Right lobe of liver (tissue), 6 donors: ENCODE data around the gene LY86. TPM values are rescaled to one million over a fixed set of nuclear protein-coding genes. Genes with fewer than 3 reads are reported as not detected.

Experiments
- ATAC-seq, 4 donors: fragments of 200-7000 bp; cut with Tn5 transposase; one replicate each; pipeline ENCODE4 v1.9.1; 2020; ENCODE audit warnings: mild to moderate bottlenecking in 4 of 4, moderate library complexity in 4 of 4
- DNase-seq, 3 donors: peaks; one replicate each; pipeline ENCODE4 v3.0.0-alpha.2; 2020
- H3K27ac ChIP-seq, 3 donors: fragments of 200-600 bp; one replicate each; pipeline ENCODE4 v1.8.0; 2022
- H3K27me3 ChIP-seq, 2 donors: fragments of 200-600 bp; one replicate each; pipeline ENCODE4 v1.8.0; 2022
- H3K36me3 ChIP-seq, 4 donors: fragments of 200-600 bp; sonication (generic) in 1 of 4; one replicate each; pipeline versions ENCODE4 v1.5.1 to v1.8.0; 2017 to 2022; ENCODE audit warnings: control low read depth in 1 of 4
- H3K4me1 ChIP-seq, 4 donors: fragments of 200-600 bp; sonication (generic) in 1 of 4; one replicate each; pipeline versions ENCODE4 v1.5.1 to v1.8.0; 2017 to 2022; ENCODE audit warnings: control low read depth in 1 of 4
- H3K4me3 ChIP-seq, 3 donors: fragments of 200-600 bp; one replicate each; pipeline ENCODE4 v1.8.0; 2022
- H3K9me3 ChIP-seq, 4 donors: fragments of 200-600 bp; sonication (generic) in 1 of 4; one replicate each; pipeline versions ENCODE4 v1.5.1 to v1.8.0; 2017 to 2022; ENCODE audit warnings: control low read depth in 1 of 4
- POLR2A ChIP-seq: fragments of 450-650 bp; IDR thresholded peaks from one replicate; pipeline ENCODE4 v1.6.1; 2017; ENCODE audit warnings: antibody characterized with exemption, mild to moderate bottlenecking
- WGBS: methylation state at CpG from one replicate; pipeline ENCODE4 v1.1.6; 2018; ENCODE audit warnings: low coverage, low lambda C conversion rate; ENCODE audit not compliant: insufficient coverage; ENCODE audit errors: missing lambda C conversion rate; 5-methylcytosine and 5-hydroxymethylcytosine counted together
- intact Hi-C, 2 donors: fragments of 100-400 bp; cut with DNase I; formaldehyde crosslinking; loops; one replicate each; pipeline versions ENCODE4 v1.11.2 to v1.14.1; 2022
- total RNA-seq, 6 experiments: library from RNA; depleted of rRNA in 2 of 6; stranded (reverse); fragments of >200 nt in 2 of 6; fragmentation: NEBNext Ultra II Directional in 3 of 6; extraction: Animal tissue kit (Norgen Biotek cat#: 25700) in 3 of 6; gene quantifications; one replicate each; pipeline versions ENCODE4 v1.1.0 to v1.2.4, GENCODE V29; 2016 to 2023
- TF ChIP-seq, protein P1 (sequence below), 4 donors: fragments of 200-600 bp in 3 of 4; fragments of 450-650 bp in 1 of 4; IDR thresholded peaks; one replicate each; pipeline versions ENCODE4 v1.5.1 to v1.8.0; 2016 to 2022; ENCODE audit warnings: antibody characterized with exemption in 4 of 4, mild to moderate bottlenecking in 2 of 4
- donor health status: DM: no; HTN: yes; CAD: no.
- donor health status: DM: no; HTN: no; CAD: no.
- donor health status: DM: no; HTN: no; CAD: no.
- donor health status: DM: no; HTN: yes; CAD: no.
- donor health status: DM: no; HTN: yes; CAD: no.

Gene LY86
- total RNA-seq, 6 experiments from 2014 or later, result 1.2 to 4.3 (median 2.4) TPM

- no peaks in the 10 kb centered on the region for H3K4me1 ChIP-seq
- no peak overlapping the region for H3K4me3 ChIP-seq
- no peaks in the 10 kb centered on the region for H3K9me3 ChIP-seq
- 74% methylated on average over 11 of the region's 16 CpGs for WGBS
- TF ChIP-seq, protein P1, sequence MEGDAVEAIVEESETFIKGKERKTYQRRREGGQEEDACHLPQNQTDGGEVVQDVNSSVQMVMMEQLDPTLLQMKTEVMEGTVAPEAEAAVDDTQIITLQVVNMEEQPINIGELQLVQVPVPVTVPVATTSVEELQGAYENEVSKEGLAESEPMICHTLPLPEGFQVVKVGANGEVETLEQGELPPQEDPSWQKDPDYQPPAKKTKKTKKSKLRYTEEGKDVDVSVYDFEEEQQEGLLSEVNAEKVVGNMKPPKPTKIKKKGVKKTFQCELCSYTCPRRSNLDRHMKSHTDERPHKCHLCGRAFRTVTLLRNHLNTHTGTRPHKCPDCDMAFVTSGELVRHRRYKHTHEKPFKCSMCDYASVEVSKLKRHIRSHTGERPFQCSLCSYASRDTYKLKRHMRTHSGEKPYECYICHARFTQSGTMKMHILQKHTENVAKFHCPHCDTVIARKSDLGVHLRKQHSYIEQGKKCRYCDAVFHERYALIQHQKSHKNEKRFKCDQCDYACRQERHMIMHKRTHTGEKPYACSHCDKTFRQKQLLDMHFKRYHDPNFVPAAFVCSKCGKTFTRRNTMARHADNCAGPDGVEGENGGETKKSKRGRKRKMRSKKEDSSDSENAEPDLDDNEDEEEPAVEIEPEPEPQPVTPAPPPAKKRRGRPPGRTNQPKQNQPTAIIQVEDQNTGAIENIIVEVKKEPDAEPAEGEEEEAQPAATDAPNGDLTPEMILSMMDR (IDR thresholded peaks at IDR 0.05), result no peak
- no peak for TF ChIP-seq POLR2A
- peak; percentile 68 to 74 (median 72) for ATAC-seq
- no peaks in the 10 kb centered on the region for H3K27me3 ChIP-seq
- intact Hi-C loops, result no loop called here
- peak overlapping the region in 1 of 3 donors; percentile 66 for H3K27ac ChIP-seq
- DNase-seq, result no peak
- no peaks in the 10 kb centered on the region for H3K36me3 ChIP-seq
Observed at GRCh38 chr6:6654599-6655575, 66.4 kb downstream of the LY86 start.

DNA sequence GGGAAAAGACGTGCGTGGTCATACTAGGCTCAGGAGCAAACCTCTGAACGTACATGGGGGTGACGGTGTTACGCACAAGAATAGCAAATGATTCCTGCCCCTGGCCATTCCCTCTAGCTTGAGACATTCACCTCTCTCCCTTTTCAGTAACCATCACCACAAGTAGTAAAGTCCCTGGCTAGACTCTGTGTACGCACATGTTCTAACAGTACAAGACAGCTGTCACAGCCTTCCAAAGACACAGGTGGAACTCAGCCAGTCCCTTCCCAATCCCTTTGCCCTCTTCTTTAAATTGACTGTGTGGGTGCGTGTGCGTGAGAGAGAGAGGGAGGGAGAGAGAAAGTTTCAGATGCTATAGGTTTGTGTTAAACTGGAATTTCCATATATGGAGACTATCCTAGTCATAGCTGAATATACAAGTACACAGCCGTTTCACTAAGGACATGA lies 67.3 kb downstream of the LY86 start:
- WGBS, result 70% methylated on average over 8 of the region's 9 CpGs
- intact Hi-C loops, result no loop called here

DNA sequence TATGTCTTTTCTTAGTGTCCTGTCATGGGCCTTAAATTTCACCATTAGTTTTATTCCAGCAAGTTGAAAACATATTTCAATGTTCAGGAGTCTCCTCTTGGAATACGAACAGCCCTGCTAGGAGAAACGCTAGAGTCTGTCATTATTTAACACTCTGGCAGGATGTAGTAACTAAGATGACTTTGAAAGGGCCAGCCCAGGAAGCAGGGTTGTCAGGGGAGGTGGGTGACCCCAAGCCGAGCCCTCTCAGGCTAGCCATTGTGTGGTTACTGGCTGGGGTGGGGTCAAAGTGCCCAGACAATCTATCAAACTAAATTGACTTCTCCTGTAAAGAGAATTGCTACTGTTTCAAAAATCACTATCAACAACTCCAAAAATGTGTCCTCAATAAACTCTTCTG lies 67.8 kb downstream of the LY86 start:
- 27% methylated on average over 2 of the region's 3 CpGs for WGBS
- no peak for DNase-seq
- intact Hi-C loops, result no loop called here
- Histone ChIP-seq H3K27ac (peak overlapping the region in 1 of 3 donors; percentile 0), H3K4me1 (peaks cover 0 to under 1% (median 0%) of the 10 kb centered on the region in 4 donors), H3K9me3 (no peaks in the 10 kb centered on the region), H3K36me3 (no peaks in the 10 kb centered on the region), H3K27me3 (no peaks in the 10 kb centered on the region), H3K4me3 (no peak overlapping the region)
- peak; percentile 45 to 64 (median 56) for ATAC-seq
- TF ChIP-seq, protein P1 (IDR thresholded peaks at IDR 0.05), result no peak
- TF ChIP-seq POLR2A, result no peak

More for the DNA sequence above, 67.3 kb downstream of the LY86 start:
- TF ChIP-seq, protein P1 (IDR thresholded peaks at IDR 0.05), result no peak
- TF ChIP-seq POLR2A, result no peak
- no peaks in the 10 kb centered on the region for H3K9me3 ChIP-seq
- H3K27me3 ChIP-seq, result no peaks in the 10 kb centered on the region
- H3K27ac ChIP-seq, result peak overlapping the region in 1 of 3 donors; percentile 0
- DNase-seq (no peak), ATAC-seq (no peak)
- no peaks in the 10 kb centered on the region for H3K4me1 ChIP-seq
- H3K4me3 ChIP-seq, result no peak overlapping the region
- H3K36me3 ChIP-seq, result no peaks in the 10 kb centered on the region

GRCh38 chr6:6657085-6657819 lies 68.7 kb downstream of the LY86 start:
- Histone ChIP-seq H3K4me3 (no peak overlapping the region), H3K9me3 (no peaks in the 10 kb centered on the region), H3K36me3 (no peaks in the 10 kb centered on the region), H3K27ac (no peak overlapping the region), H3K4me1 (peaks cover 0 to 11% (median 2%) of the 10 kb centered on the region in 4 donors), H3K27me3 (no peaks in the 10 kb centered on the region)
- intact Hi-C loops, result no loop called here
- ATAC-seq, result no peak
- TF ChIP-seq, protein P1 (IDR thresholded peaks at IDR 0.05), result no peak
- no peak for TF ChIP-seq POLR2A
- no peak for DNase-seq
- 77% methylated on average over 2 of the region's 8 CpGs for WGBS
